Neural crest cell (in vitro differentiated cells): Measurements from ENCODE around the gene PLAU. TPM values are rescaled to one million over a fixed set of nuclear protein-coding genes. Genes with fewer than 3 reads are reported as not detected.
"Not testable (repeated sequence)": the region's sequence is repeated elsewhere in the genome, so short reads cannot be mapped to it uniquely, and the experiment has no call there.

Experiments
- DNase-seq: peaks from one replicate; pipeline ENCODE4 v3.0.0; 2021; ENCODE audit warnings: low read depth, mixed read lengths, low spot score
- H3K27ac Mint-ChIP-seq: one replicate; pipeline ENCODE4 v1.8.0; 2021; ENCODE audit warnings: mild to moderate bottlenecking, mixed read lengths; ENCODE audit not compliant: unreplicated experiment
- H3K27me3 Mint-ChIP-seq: 2 replicates; pipeline ENCODE4 v1.8.0; 2021; ENCODE audit warnings: low read depth, mild to moderate bottlenecking, mixed read lengths
- H3K36me3 Mint-ChIP-seq: 2 replicates; pipeline ENCODE4 v1.8.0; 2021; ENCODE audit warnings: low read depth, mild to moderate bottlenecking, mixed read lengths
- H3K4me1 Mint-ChIP-seq: 2 replicates; pipeline ENCODE4 v1.8.0; 2021; ENCODE audit warnings: mixed read lengths
- H3K4me3 Mint-ChIP-seq: one replicate; pipeline ENCODE4 v1.8.0; 2021; ENCODE audit warnings: mild to moderate bottlenecking, mixed read lengths
- H3K9me3 Mint-ChIP-seq: 2 replicates; pipeline ENCODE4 v1.8.0; 2021; ENCODE audit warnings: mixed read lengths
- total RNA-seq: library from RNA; stranded (reverse); gene quantifications from 2 replicates; pipeline ENCODE4 v1.2.1, GENCODE V29; 2021
- TF ChIP-seq, protein P1 (sequence below): fragments of 200-600 bp; sonication (generic); conservative IDR thresholded peaks from 2 replicates; pipeline ENCODE4 v1.5.0; 2021; ENCODE audit warnings: antibody characterized with exemption, mild to moderate bottlenecking

PLAU gene
- total RNA-seq, 1 donor from 2014 or later: 3.5 TPM

GRCh38 chr10:73959484-73960243, 48.7 kb downstream of the PLAU start:
- TF ChIP-seq, protein P1, sequence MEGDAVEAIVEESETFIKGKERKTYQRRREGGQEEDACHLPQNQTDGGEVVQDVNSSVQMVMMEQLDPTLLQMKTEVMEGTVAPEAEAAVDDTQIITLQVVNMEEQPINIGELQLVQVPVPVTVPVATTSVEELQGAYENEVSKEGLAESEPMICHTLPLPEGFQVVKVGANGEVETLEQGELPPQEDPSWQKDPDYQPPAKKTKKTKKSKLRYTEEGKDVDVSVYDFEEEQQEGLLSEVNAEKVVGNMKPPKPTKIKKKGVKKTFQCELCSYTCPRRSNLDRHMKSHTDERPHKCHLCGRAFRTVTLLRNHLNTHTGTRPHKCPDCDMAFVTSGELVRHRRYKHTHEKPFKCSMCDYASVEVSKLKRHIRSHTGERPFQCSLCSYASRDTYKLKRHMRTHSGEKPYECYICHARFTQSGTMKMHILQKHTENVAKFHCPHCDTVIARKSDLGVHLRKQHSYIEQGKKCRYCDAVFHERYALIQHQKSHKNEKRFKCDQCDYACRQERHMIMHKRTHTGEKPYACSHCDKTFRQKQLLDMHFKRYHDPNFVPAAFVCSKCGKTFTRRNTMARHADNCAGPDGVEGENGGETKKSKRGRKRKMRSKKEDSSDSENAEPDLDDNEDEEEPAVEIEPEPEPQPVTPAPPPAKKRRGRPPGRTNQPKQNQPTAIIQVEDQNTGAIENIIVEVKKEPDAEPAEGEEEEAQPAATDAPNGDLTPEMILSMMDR: no peak
- H3K36me3 Mint-ChIP-seq: no peaks in the 10 kb centered on the region
- H3K9me3 Mint-ChIP-seq: no peaks in the 10 kb centered on the region
- no peak overlapping the region for H3K27ac Mint-ChIP-seq
- peaks cover 4% of the 10 kb centered on the region for H3K4me1 Mint-ChIP-seq
- H3K27me3 Mint-ChIP-seq: no peaks in the 10 kb centered on the region
- H3K4me3 Mint-ChIP-seq: no peak overlapping the region
- no peak for DNase-seq

- H3K27me3 Mint-ChIP-seq: no peaks in the 10 kb centered on the region
- no peak overlapping the region for H3K27ac Mint-ChIP-seq
- DNase-seq: no peak
- peaks cover 17% of the 10 kb centered on the region for H3K4me1 Mint-ChIP-seq
- H3K36me3 Mint-ChIP-seq: no peaks in the 10 kb centered on the region
- TF ChIP-seq, protein P1: no peak
- no peaks in the 10 kb centered on the region for H3K9me3 Mint-ChIP-seq
- no peak overlapping the region for H3K4me3 Mint-ChIP-seq
Observed at GRCh38 chr10:73962386-73962785, 51.5 kb downstream of the PLAU start.

- not testable (repeated sequence) for H3K9me3 Mint-ChIP-seq, H3K36me3 Mint-ChIP-seq
Observed at GRCh38 chr10:73963533-73963932, 52.6 kb downstream of the PLAU start.

DNA sequence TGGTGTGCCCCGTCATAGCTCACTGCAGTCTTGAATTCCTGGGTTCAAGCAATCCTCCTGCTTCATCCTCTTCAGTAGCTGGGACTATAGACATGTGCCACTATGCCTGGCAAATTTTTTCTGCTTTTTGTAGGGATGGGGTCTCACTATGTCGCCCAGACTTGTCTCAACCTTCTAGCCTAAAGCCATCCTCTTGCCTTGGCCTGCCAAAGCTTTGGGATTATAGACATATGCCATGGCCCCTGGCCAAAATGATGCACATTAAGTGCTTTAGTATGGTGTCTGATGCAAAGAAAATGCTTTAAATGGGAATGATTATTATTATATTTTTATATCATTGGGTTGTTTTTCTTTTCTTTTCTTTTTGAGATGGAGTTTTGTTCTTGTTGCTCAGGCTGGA, 53.8 kb downstream of the PLAU start:
- TF ChIP-seq, protein P1: no peak
- no peaks in the 10 kb centered on the region for H3K36me3 Mint-ChIP-seq
- H3K4me3 Mint-ChIP-seq: no peak overlapping the region
- no peak overlapping the region for H3K27ac Mint-ChIP-seq
- DNase-seq: no peak
- H3K4me1 Mint-ChIP-seq: peaks cover 29% of the 10 kb centered on the region
- no peaks in the 10 kb centered on the region for H3K27me3 Mint-ChIP-seq
- no peaks in the 10 kb centered on the region for H3K9me3 Mint-ChIP-seq

More at GRCh38 chr10:73963533-73963932, 52.6 kb downstream of the PLAU start:
- not testable (repeated sequence) for H3K27me3 Mint-ChIP-seq, H3K4me3 Mint-ChIP-seq, H3K27ac Mint-ChIP-seq, DNase-seq
- peaks cover 28% of the 10 kb centered on the region for H3K4me1 Mint-ChIP-seq

DNA sequence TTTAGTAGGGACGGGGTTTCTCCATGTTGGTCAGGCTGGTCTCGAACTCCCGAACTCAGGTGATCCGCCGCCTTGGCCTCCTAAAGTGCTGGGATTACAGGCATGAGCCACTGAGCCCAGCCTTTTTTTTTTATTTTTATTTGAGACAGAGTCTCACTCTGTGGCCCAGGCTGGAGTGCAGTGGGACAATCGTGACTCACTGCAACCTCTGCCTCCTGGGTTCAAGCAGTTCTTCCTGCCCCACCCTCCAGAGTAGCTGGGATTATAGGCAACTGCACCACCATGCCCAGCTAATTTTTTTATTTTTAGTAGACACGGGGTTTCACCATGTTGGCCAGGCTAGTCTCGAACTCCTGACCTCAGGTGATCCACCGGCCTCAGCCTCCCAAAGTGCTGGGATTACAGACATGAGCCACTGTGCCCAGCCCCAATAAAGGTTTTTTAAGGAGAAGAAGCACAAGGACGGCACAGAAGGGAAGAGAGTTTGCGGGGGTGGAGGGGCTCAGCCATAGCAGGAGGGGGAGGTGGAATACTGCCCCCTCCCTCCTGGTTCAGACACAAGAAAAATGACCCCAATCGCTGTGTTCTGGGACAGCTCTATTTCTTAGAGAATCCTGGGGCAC, 54.4 kb downstream of the PLAU start:
- not testable (repeated sequence) for DNase-seq, H3K36me3 Mint-ChIP-seq, H3K9me3 Mint-ChIP-seq, H3K4me3 Mint-ChIP-seq, H3K27me3 Mint-ChIP-seq
- Mint-ChIP-seq H3K4me1 (peaks cover 29% of the 10 kb centered on the region), H3K27ac (peak overlapping the region; percentile 95)

DNA sequence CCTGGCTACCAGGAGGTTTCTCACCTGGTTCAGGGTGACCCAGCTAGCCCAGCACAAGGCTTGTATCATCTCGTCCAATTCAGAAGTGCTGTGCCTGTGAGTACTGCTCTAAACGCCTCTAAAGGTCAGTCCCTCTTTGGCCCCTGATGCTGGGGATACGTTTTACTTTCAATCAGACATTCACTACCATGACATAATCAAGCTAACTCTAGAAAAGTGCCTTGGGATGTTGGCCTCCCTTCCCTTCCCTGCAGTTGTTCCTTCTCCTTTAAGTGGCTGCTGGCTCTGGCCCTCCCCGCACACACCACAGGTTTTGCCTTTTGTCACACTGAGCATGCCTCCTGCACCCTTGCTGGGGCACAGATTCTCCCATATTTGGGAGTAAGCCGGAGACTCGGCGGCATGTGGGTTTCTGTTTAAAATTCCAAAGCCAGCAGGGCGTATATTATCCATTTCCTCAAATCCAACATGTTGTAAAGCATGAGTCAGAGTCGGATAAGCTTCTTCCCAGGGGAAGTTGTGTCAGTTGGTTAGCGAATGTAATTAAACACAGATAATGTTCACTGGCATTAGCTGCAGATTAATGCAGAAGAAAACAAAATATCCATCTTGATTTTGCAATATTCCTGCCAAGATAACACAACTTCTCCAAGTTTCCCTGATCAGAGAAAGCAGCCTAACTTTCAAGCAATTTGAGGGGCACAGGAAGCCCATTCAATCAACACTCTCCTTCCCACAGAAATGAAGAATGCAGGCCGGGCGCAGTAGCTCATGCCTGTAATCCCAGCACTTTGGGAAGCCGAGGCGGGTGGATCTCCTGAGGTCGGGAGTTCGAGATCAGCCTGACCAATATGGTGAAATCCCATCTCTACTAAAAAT, 55.2 kb downstream of the PLAU start:
- no peaks in the 10 kb centered on the region for H3K27me3 Mint-ChIP-seq
- peaks cover 29% of the 10 kb centered on the region for H3K4me1 Mint-ChIP-seq
- peak overlapping the region; percentile 36 for H3K4me3 Mint-ChIP-seq

More for the DNA sequence above, 55.2 kb downstream of the PLAU start:
- Mint-ChIP-seq H3K27ac (peak overlapping the region; percentile 95), H3K36me3 (no peaks in the 10 kb centered on the region), H3K9me3 (no peaks in the 10 kb centered on the region)
- TF ChIP-seq, protein P1: no peak
- peak; percentile 25 for DNase-seq
